HG03442 (cell line): ENCODE measurements around the gene ZC3H8.

Experiments
- ATAC-seq: cut with Tn5 transposase; IDR thresholded peaks from one replicate; pipeline ENCODE4 v1.9.1; 2021; ENCODE audit warnings: mild to moderate bottlenecking, moderate library complexity; ENCODE audit not compliant: unreplicated experiment

The ZC3H8 gene

GRCh38 chr2:112197868-112198267 lies 57.0 kb downstream of the ZC3H8 start:
- no peak for ATAC-seq

- ATAC-seq = no peak
Measured at GRCh38 chr2:112195950-112196349, 58.9 kb downstream of the ZC3H8 start.

GRCh38 chr2:112195167-112195766 lies 59.6 kb downstream of the ZC3H8 start:
- ATAC-seq = no peak

- ATAC-seq = no peak
Measured at GRCh38 chr2:112194482-112194881, 60.4 kb downstream of the ZC3H8 start.

- ATAC-seq = no peak
Measured at GRCh38 chr2:112194028-112194427, 60.8 kb downstream of the ZC3H8 start.

- ATAC-seq = no peak
Measured at GRCh38 chr2:112189001-112189556, 65.8 kb downstream of the ZC3H8 start.

GRCh38 chr2:112187805-112188596 lies 66.8 kb downstream of the ZC3H8 start:
- no peak for ATAC-seq

GRCh38 chr2:112187046-112187715 lies 67.7 kb downstream of the ZC3H8 start:
- ATAC-seq = no peak

- no peak for ATAC-seq
Measured at GRCh38 chr2:112185131-112185530, 69.7 kb downstream of the ZC3H8 start.

GRCh38 chr2:112184121-112184520 lies 70.7 kb downstream of the ZC3H8 start:
- no peak for ATAC-seq

GRCh38 chr2:112183327-112184025 lies 71.4 kb downstream of the ZC3H8 start:
- no peak for ATAC-seq

- no peak for ATAC-seq
Measured at GRCh38 chr2:112182581-112183034, 72.2 kb downstream of the ZC3H8 start.

- no peak for ATAC-seq
Measured at GRCh38 chr2:112181571-112182290, 73.1 kb downstream of the ZC3H8 start.

- ATAC-seq = no peak
Measured at GRCh38 chr2:112175958-112176573, 78.8 kb downstream of the ZC3H8 start.

- ATAC-seq = no peak
Measured at GRCh38 chr2:112175333-112175732, 79.5 kb downstream of the ZC3H8 start.

- ATAC-seq = no peak
Measured at GRCh38 chr2:112174383-112174782, 80.5 kb downstream of the ZC3H8 start.

- ATAC-seq = no peak
Measured at GRCh38 chr2:112173646-112174319, 81.1 kb downstream of the ZC3H8 start.

- no peak for ATAC-seq
Measured at GRCh38 chr2:112170495-112170894, 84.3 kb downstream of the ZC3H8 start.

GRCh38 chr2:112168422-112169124 lies 86.3 kb downstream of the ZC3H8 start:
- ATAC-seq = no peak
